PC-9 (cell line): ENCODE results near the gene STXBP5L.
"Not testable (repeated sequence)": the region's sequence is repeated elsewhere in the genome, so short reads cannot be mapped to it uniquely, and the experiment has no call there.

Experiments
- CTCF ChIP-seq: fragments of 200-600 bp; sonication (generic); conservative IDR thresholded peaks from 2 replicates; pipeline ENCODE4 v1.6.1; 2017; ENCODE audit warnings: mixed run types, antibody characterized with exemption, mild to moderate bottlenecking, moderate library complexity
- EZH2 ChIP-seq: fragments of 200-600 bp; sonication (generic); IDR thresholded peaks from 2 replicates; pipeline ENCODE4 v1.8.0; 2017; ENCODE audit warnings: antibody characterized with exemption, low read depth

DNA sequence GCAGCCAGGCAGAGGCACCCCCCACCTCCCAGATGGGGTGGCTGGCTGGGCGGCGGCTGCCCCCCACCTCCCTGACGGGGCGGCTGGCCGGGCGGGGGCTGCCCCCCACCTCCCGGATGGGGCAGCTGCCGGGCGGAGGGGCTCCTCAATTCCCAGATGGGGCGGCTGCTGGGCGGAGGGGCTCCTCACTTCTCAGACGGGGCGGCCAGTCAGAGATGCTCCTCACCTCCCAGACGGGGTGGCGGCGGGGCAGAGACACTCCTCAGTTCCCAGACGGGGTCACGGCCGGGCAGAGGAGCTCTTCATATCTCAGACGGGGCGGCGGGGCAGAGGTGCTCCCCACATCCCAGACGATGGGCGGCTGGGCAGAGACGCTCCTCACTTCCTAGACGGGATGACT is 282.6 kb downstream of the STXBP5L start:
- TF ChIP-seq CTCF, EZH2: not testable (repeated sequence)
